HepG2 (cell line): ENCODE results near the gene CAVIN2. TPM values are rescaled to one million over a fixed set of nuclear protein-coding genes. Genes with fewer than 3 reads are reported as not detected.
A peak's percentile ranks its signal among the peaks of the same experiment; 100 is the strongest.

Source experiments
- ATAC-seq: fragments of 200-7000 bp; cut with Tn5 transposase; 3 replicates; pipeline ENCODE4 v1.9.1; 2020; ENCODE audit warnings: mild to moderate bottlenecking, moderate library complexity
- BruUV-seq: library from RNA; stranded (reverse); fragments of 400-500 nt; replicated peaks from 2 replicates; lab custom pipeline; 2021; lab: Mats Ljungman, UMichigan
- CTCF ChIA-PET: fragments of 300-600 bp; formaldehyde crosslinking; extraction: SDS; loops from one replicate; lab custom pipeline; 2021; ENCODE audit warnings: low total read pairs, inconsistent platforms, low intra/inter-chr PET ratio; lab: Yijun Ruan, JAX
- POLR2A ChIA-PET: fragments of 350-600 bp; sonication (Branson Sonifier 250); formaldehyde crosslinking; loops from one replicate; lab custom pipeline; 2020; ENCODE audit warnings: antibody characterized with exemption, inconsistent platforms; lab: Yijun Ruan, JAX
- DNase-seq: peaks from one replicate; pipeline ENCODE4 v3.0.0-alpha.2; 2015; ENCODE audit warnings: low spot score
- FAIRE-seq: peaks from 3 replicates; lab custom pipeline; 2011; peaks lifted over from hg19 to GRCh38; lab: Jason Lieb, UNC
- H2AFZ ChIP-seq: one replicate; pipeline ENCODE4 v1.6.1; 2011; ENCODE audit warnings: low read length, inconsistent platforms
- H3K27ac ChIP-seq: fragments of 300-600 bp; 3 replicates; pipeline ENCODE4 v1.8.0; 2011; ENCODE audit warnings: mixed run types, mild to moderate bottlenecking, mixed read lengths, low read length, inconsistent platforms; ENCODE audit not compliant: insufficient read depth; ENCODE audit errors: extremely low read length
- H3K27me3 ChIP-seq, 2 experiments: fragments of 200-600 bp in 1 of 2; 2 replicates in 1 of 2; 3 replicates in 1 of 2; pipeline versions ENCODE4 v1.6.0 to v1.8.0; 2011; ENCODE audit warnings: low read length in 2 of 2, mild to moderate bottlenecking in 2 of 2, moderate library complexity in 2 of 2, inconsistent platforms in 1 of 2; ENCODE audit not compliant: insufficient read depth in 2 of 2, control insufficient read depth in 1 of 2
- H3K36me3 ChIP-seq, 2 experiments: fragments of 200-600 bp in 1 of 2; replicated peaks in 1 of 2; 2 replicates in 1 of 2; 3 replicates in 1 of 2; pipeline versions ENCODE4 v1.5.1 to v1.8.0; 2011; ENCODE audit warnings: low read length in 2 of 2, inconsistent platforms in 1 of 2; ENCODE audit not compliant: insufficient read depth in 2 of 2, control insufficient read depth in 1 of 2
- H3K4me1 ChIP-seq: 2 replicates; pipeline ENCODE4 v1.5.1; 2012; ENCODE audit warnings: low read length, inconsistent platforms; ENCODE audit not compliant: insufficient read depth
- H3K4me2 ChIP-seq: 2 replicates; pipeline ENCODE4 v1.6.0; 2011; ENCODE audit warnings: low read depth, low read length, inconsistent platforms
- H3K4me3 ChIP-seq, 3 experiments: fragments of 200-600 bp in 1 of 3; sonication (generic), shearing (Covaris generic) in 1 of 3; replicated peaks in 1 of 3; 2 replicates each; pipeline ENCODE4 v1.5.1; 2011 to 2016; ENCODE audit warnings: low read length in 3 of 3, inconsistent platforms in 2 of 3, low read depth in 2 of 3, mild to moderate bottlenecking in 2 of 3, control low read depth in 1 of 3, mixed read lengths in 1 of 3; ENCODE audit not compliant: insufficient read depth in 1 of 3
- H3K79me2 ChIP-seq: one replicate; pipeline ENCODE4 v1.6.1; 2011; ENCODE audit warnings: low read length, inconsistent platforms; ENCODE audit not compliant: insufficient read depth
- H3K9ac ChIP-seq: 2 replicates; pipeline ENCODE4 v1.6.0; 2011; ENCODE audit warnings: mild to moderate bottlenecking, low read depth, low read length, inconsistent platforms; ENCODE audit not compliant: insufficient read depth
- H3K9me3 ChIP-seq: 2 replicates; pipeline ENCODE4 v1.5.1; 2012; ENCODE audit warnings: mild to moderate bottlenecking, low read length
- H4K20me1 ChIP-seq: 2 replicates; pipeline ENCODE4 v1.6.0; 2011; ENCODE audit warnings: inconsistent platforms, mild to moderate bottlenecking, low read length, moderate library complexity; ENCODE audit not compliant: insufficient read depth
- FOXA3 ChIP-seq: IDR thresholded peaks from 2 replicates; pipeline ENCODE4 v1.6.1; 2016; ENCODE audit warnings: missing genetic modification reagents, missing compliant biosample characterization
- FOXP1 ChIP-seq, 2 experiments: fragments of 450-650 bp in 1 of 2; IDR thresholded peaks; 2 replicates each; pipeline ENCODE4 v1.6.1; 2017 to 2018; ENCODE audit warnings: antibody characterized with exemption in 1 of 2
- HMG20A ChIP-seq: IDR thresholded peaks from 2 replicates; pipeline ENCODE4 v1.6.1; 2016; ENCODE audit warnings: borderline replicate concordance
- KLF12 ChIP-seq: sonication (generic); formaldehyde crosslinking; IDR thresholded peaks from 2 replicates; pipeline ENCODE4 v1.4.0; 2020; ENCODE audit warnings: missing genetic modification reagents, borderline replicate concordance
- MIXL1 ChIP-seq: IDR thresholded peaks from 2 replicates; pipeline ENCODE4 v1.6.1; 2016
- NFKB2 ChIP-seq: sonication (generic); formaldehyde crosslinking; IDR thresholded peaks from 2 replicates; pipeline ENCODE4 v1.4.0; 2020; ENCODE audit warnings: missing genetic modification reagents, borderline replicate concordance
- PPARG ChIP-seq: conservative IDR thresholded peaks from 2 replicates; pipeline ENCODE4 v1.6.1; 2016; ENCODE audit warnings: missing biosample characterization, missing genetic modification reagents
- U2AF2 ChIP-seq: fragments of 200-400 bp; formaldehyde crosslinking; IDR thresholded peaks from 2 replicates; pipeline ENCODE4 v1.6.1; 2017; ENCODE audit warnings: low read depth, mild to moderate bottlenecking, low read length
- ZFP90 ChIP-seq: sonication (generic); formaldehyde crosslinking; IDR thresholded peaks from 2 replicates; pipeline ENCODE4 v1.8.0; 2022; ENCODE audit warnings: missing genetic modification reagents, mild to moderate bottlenecking, inconsistent platforms, borderline replicate concordance
- ZNF205 ChIP-seq: IDR thresholded peaks from 2 replicates; pipeline ENCODE4 v1.6.1; 2018; ENCODE audit warnings: missing biosample characterization, missing genetic modification reagents
- ZNF441 ChIP-seq: sonication (generic); formaldehyde crosslinking; IDR thresholded peaks from 2 replicates; pipeline ENCODE4 v1.7.0; 2021; ENCODE audit warnings: missing genetic modification reagents, borderline replicate concordance
- ZNF530 ChIP-seq: sonication (generic); formaldehyde crosslinking; IDR thresholded peaks from 2 replicates; pipeline ENCODE4 v1.5.0; 2020; ENCODE audit warnings: low read depth, mild to moderate bottlenecking, missing genetic modification reagents
- ZNF577 ChIP-seq: sonication (generic); formaldehyde crosslinking; IDR thresholded peaks from 2 replicates; pipeline ENCODE4 v1.4.0; 2020; ENCODE audit warnings: mild to moderate bottlenecking, low read depth, missing genetic modification reagents, borderline replicate concordance
- ZNF614 ChIP-seq: IDR thresholded peaks from 2 replicates; pipeline ENCODE4 v1.6.1; 2018; ENCODE audit warnings: missing biosample characterization, missing genetic modification reagents, inconsistent platforms, borderline replicate concordance
- ZNF878 ChIP-seq: sonication (generic); formaldehyde crosslinking; IDR thresholded peaks from 2 replicates; pipeline ENCODE4 v1.8.1; 2023; ENCODE audit warnings: mild to moderate bottlenecking, missing genetic modification reagents, moderate library complexity
- WGBS: methylation state at CpG from one replicate; pipeline ENCODE4 v1.1.6; 2017; ENCODE audit warnings: low lambda C conversion rate; 5-methylcytosine and 5-hydroxymethylcytosine counted together
- in situ Hi-C: cut with HindIII; loops from 2 replicates; pipeline ENCODE4 v1.10.0; 2017; ENCODE audit warnings: low pct_unique_long_range_greater_than_20kb; ENCODE audit not compliant: extremely low pct_ligation_motif_present
- intact Hi-C: fragments of 100-400 bp; cut with micrococcal nuclease; formaldehyde crosslinking; loops from one replicate; pipeline ENCODE4 v1.10.0; 2022; ENCODE audit not compliant: unreplicated experiment
- polyA plus RNA-seq, 8 experiments: library from polyadenylated mRNA; depleted of rRNA in 3 of 8; stranded (reverse) in 7 of 8; unstranded in 1 of 8; fragments of >200 nt; fragmentation: Illumina TruSeq in 4 of 8; extraction: Trizol in 4 of 8; gene quantifications; 2 replicates each; pipeline versions ENCODE4 v1.2.1 to v1.2.3, GENCODE V29; 2011 to 2016; ENCODE audit warnings: low read depth in 4 of 8, missing spikeins in 1 of 8, mixed read lengths in 1 of 8; ENCODE audit not compliant: insufficient read depth in 1 of 8
- total RNA-seq, 5 experiments: library from RNA; depleted of rRNA; stranded (reverse); fragments of >200 nt; fragmentation: Illumina TruSeq; extraction: Trizol; gene quantifications; 2 replicates each; pipeline ENCODE4 v1.2.3, GENCODE V29; 2016; ENCODE audit warnings: low read depth in 1 of 5
- TF ChIP-seq, protein P1 (sequence below): sonication (generic); formaldehyde crosslinking; IDR thresholded peaks from 2 replicates; pipeline ENCODE4 v1.4.0; 2020; ENCODE audit warnings: missing genetic modification reagents, borderline replicate concordance
- TF ChIP-seq, protein P2 (sequence below): sonication (generic); formaldehyde crosslinking; IDR thresholded peaks from 2 replicates; pipeline ENCODE4 v1.4.0; 2020; ENCODE audit warnings: missing genetic modification reagents
- TF ChIP-seq, protein P3 (sequence below): IDR thresholded peaks from 2 replicates; pipeline ENCODE4 v1.4.0; 2020; ENCODE audit warnings: mild to moderate bottlenecking, missing genetic modification reagents

CAVIN2 gene
- total and polyA plus RNA-seq, 2 of the 13 experiments (the other 11 are each of a cell fraction or from before 2014, with no cell fraction given): 7.6 to 38.8 TPM

DNA sequence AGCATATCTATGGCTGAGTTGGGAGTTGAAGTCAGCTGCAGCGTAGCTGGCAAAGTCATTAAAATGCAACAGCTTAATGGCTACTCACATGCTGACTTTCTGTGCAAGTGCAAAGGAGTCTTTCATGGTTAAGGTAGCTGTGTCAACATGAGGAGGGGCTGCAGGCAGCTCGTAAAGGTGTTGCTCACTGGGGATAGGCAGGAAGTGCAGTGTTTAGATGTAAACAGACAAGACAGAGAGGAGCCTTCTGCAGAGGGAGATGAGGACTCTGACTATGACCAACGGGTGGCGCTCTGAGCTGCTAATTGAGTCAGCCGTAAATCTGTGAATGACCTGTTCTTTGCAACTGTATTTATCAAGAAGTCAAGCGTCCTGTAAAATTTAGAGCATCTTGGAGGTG lies 22.3 kb upstream of the CAVIN2 start:
- POLR2A ChIA-PET: interaction anchor here (0.9 to 7.4 kb wide), 3 partner anchors 13 to 25 kb away, joined by 3 to 69 read pairs (median 4); partner anchors contain the start of gene CAVIN2
- H4K20me1 ChIP-seq: no peaks in the 10 kb centered on the region
- no peak for FAIRE-seq
- in situ Hi-C loops (no loop called here), intact Hi-C loops (loop anchor here (1.0 to 10.0 kb wide), 3 partner anchors 184 to 293 kb away; no protein-coding TSS in a partner anchor)
- H2AFZ ChIP-seq: no peak overlapping the region
- 73% methylated on average over 6 of the region's 6 CpGs for WGBS
- no peaks in the 10 kb centered on the region for H3K27me3 ChIP-seq
- H3K4me2 ChIP-seq: 0 out of 2 replicates have a peak overlapping the region, but pooled peaks have one; percentile 14
- no peaks in the 10 kb centered on the region for H3K36me3 ChIP-seq
- H3K4me3 ChIP-seq: no peak overlapping the region
- CTCF ChIA-PET: interaction anchor here (1.2 kb wide), 1 partner anchor 293 kb away, joined by 4 read pairs; no protein-coding TSS in a partner anchor
- ATAC-seq: peak; percentile 8; the same call in 1 of the 3 replicates
- no TSS peak for BruUV-seq
- no peak overlapping the region for H3K9ac ChIP-seq
- H3K9me3 ChIP-seq: no peaks in the 10 kb centered on the region
- peak; percentile 67 for DNase-seq
- peak overlapping the region; percentile 1 for H3K27ac ChIP-seq
- H3K79me2 ChIP-seq: no peaks in the 10 kb centered on the region
- peaks cover 69% of the 10 kb centered on the region for H3K4me1 ChIP-seq
- no peak for TF ChIP-seq FOXP1 (IDR thresholded peaks at IDR 0.05)
- peak; percentile 98 for TF ChIP-seq FOXP1 (CRISPR knock-in tag; IDR thresholded peaks at IDR 0.05)
- peak; percentile 25; the same call in 1 of the 2 replicates for TF ChIP-seq MIXL1 (CRISPR knock-in tag)
- no peak for TF ChIP-seq ZNF530
- no peak for TF ChIP-seq ZNF577 (CRISPR knock-in tag)
- peak; percentile 98 for TF ChIP-seq FOXA3 (CRISPR knock-in tag)
- no peak for TF ChIP-seq U2AF2
- no peak for TF ChIP-seq KLF12
- TF ChIP-seq HMG20A (CRISPR knock-in tag): peak; percentile 76; the same call in 1 of the 2 replicates
- 0 out of 2 replicates have a peak, but pooled peaks have one; percentile 48 for TF ChIP-seq ZNF205 (CRISPR knock-in tag)
- TF ChIP-seq, protein P1, sequence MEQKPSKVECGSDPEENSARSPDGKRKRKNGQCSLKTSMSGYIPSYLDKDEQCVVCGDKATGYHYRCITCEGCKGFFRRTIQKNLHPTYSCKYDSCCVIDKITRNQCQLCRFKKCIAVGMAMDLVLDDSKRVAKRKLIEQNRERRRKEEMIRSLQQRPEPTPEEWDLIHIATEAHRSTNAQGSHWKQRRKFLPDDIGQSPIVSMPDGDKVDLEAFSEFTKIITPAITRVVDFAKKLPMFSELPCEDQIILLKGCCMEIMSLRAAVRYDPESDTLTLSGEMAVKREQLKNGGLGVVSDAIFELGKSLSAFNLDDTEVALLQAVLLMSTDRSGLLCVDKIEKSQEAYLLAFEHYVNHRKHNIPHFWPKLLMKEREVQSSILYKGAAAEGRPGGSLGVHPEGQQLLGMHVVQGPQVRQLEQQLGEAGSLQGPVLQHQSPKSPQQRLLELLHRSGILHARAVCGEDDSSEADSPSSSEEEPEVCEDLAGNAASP (CRISPR knock-in tag): peak; percentile 43; the same call in 1 of the 2 replicates
- no peak for TF ChIP-seq ZFP90 (CRISPR knock-in tag)
- 0 out of 2 replicates have a peak, but pooled peaks have one; percentile 25 for TF ChIP-seq PPARG (CRISPR knock-in tag)
- peak; percentile 15; the same call in 1 of the 2 replicates for TF ChIP-seq ZNF614 (CRISPR knock-in tag)
- 0 out of 2 replicates have a peak, but pooled peaks have one; percentile 51 for TF ChIP-seq ZNF878 (CRISPR knock-in tag)
- TF ChIP-seq, protein P2, sequence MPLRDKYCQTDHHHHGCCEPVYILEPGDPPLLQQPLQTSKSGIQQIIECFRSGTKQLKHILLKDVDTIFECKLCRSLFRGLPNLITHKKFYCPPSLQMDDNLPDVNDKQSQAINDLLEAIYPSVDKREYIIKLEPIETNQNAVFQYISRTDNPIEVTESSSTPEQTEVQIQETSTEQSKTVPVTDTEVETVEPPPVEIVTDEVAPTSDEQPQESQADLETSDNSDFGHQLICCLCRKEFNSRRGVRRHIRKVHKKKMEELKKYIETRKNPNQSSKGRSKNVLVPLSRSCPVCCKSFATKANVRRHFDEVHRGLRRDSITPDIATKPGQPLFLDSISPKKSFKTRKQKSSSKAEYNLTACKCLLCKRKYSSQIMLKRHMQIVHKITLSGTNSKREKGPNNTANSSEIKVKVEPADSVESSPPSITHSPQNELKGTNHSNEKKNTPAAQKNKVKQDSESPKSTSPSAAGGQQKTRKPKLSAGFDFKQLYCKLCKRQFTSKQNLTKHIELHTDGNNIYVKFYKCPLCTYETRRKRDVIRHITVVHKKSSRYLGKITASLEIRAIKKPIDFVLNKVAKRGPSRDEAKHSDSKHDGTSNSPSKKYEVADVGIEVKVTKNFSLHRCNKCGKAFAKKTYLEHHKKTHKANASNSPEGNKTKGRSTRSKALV (CRISPR knock-in tag): no peak
- TF ChIP-seq NFKB2 (CRISPR knock-in tag): no peak
- TF ChIP-seq, protein P3, sequence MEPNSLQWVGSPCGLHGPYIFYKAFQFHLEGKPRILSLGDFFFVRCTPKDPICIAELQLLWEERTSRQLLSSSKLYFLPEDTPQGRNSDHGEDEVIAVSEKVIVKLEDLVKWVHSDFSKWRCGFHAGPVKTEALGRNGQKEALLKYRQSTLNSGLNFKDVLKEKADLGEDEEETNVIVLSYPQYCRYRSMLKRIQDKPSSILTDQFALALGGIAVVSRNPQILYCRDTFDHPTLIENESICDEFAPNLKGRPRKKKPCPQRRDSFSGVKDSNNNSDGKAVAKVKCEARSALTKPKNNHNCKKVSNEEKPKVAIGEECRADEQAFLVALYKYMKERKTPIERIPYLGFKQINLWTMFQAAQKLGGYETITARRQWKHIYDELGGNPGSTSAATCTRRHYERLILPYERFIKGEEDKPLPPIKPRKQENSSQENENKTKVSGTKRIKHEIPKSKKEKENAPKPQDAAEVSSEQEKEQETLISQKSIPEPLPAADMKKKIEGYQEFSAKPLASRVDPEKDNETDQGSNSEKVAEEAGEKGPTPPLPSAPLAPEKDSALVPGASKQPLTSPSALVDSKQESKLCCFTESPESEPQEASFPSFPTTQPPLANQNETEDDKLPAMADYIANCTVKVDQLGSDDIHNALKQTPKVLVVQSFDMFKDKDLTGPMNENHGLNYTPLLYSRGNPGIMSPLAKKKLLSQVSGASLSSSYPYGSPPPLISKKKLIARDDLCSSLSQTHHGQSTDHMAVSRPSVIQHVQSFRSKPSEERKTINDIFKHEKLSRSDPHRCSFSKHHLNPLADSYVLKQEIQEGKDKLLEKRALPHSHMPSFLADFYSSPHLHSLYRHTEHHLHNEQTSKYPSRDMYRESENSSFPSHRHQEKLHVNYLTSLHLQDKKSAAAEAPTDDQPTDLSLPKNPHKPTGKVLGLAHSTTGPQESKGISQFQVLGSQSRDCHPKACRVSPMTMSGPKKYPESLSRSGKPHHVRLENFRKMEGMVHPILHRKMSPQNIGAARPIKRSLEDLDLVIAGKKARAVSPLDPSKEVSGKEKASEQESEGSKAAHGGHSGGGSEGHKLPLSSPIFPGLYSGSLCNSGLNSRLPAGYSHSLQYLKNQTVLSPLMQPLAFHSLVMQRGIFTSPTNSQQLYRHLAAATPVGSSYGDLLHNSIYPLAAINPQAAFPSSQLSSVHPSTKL (CRISPR knock-in tag): peak; percentile 93
- no peak for TF ChIP-seq ZNF441 (CRISPR knock-in tag)
